CD4-positive, alpha-beta T cell treated with Interleukin-4 for 4 hours (primary cell): Measurements from ENCODE around the gene PTTG1IP.

Experiments
- DNase-seq: peaks from one replicate; pipeline ENCODE4 v3.0.0-alpha.2; 2020

PTTG1IP gene

GRCh38 chr21:44908908-44909307, 35.4 kb upstream of the PTTG1IP start:
- DNase-seq = no peak

GRCh38 chr21:44907966-44908895, 34.7 kb upstream of the PTTG1IP start:
- DNase-seq = no peak

GRCh38 chr21:44907225-44907965, 33.9 kb upstream of the PTTG1IP start:
- no peak for DNase-seq

GRCh38 chr21:44905728-44906090, 32.2 kb upstream of the PTTG1IP start:
- DNase-seq = no peak

GRCh38 chr21:44905016-44905727, 31.7 kb upstream of the PTTG1IP start:
- no peak for DNase-seq

GRCh38 chr21:44904141-44904923, 30.8 kb upstream of the PTTG1IP start:
- DNase-seq = no peak

- DNase-seq = no peak
These were observed 30.2 kb upstream of the PTTG1IP start for GRCh38 chr21:44903689-44904088.

- DNase-seq = no peak
These were observed 29.7 kb upstream of the PTTG1IP start for GRCh38 chr21:44903050-44903685.

GRCh38 chr21:44902268-44903049, 29.0 kb upstream of the PTTG1IP start:
- no peak for DNase-seq

GRCh38 chr21:44901391-44902074, 28.0 kb upstream of the PTTG1IP start:
- DNase-seq = no peak

- no peak for DNase-seq
These were observed 27.2 kb upstream of the PTTG1IP start for GRCh38 chr21:44900559-44901251.

GRCh38 chr21:44899768-44900558, 26.5 kb upstream of the PTTG1IP start:
- no peak for DNase-seq

GRCh38 chr21:44898851-44899767, 25.6 kb upstream of the PTTG1IP start:
- no peak for DNase-seq

GRCh38 chr21:44898011-44898488, 24.6 kb upstream of the PTTG1IP start:
- DNase-seq = no peak

- DNase-seq = no peak
These were observed 24.0 kb upstream of the PTTG1IP start for GRCh38 chr21:44897326-44898010.

GRCh38 chr21:44896561-44897286, 23.2 kb upstream of the PTTG1IP start:
- no peak for DNase-seq

GRCh38 chr21:44895859-44896258, 22.4 kb upstream of the PTTG1IP start:
- DNase-seq = no peak
